HepG2 (cell line): ENCODE measurements around the gene TBC1D16. TPM values are rescaled to one million over a fixed set of nuclear protein-coding genes. Genes with fewer than 3 reads are reported as not detected.

Experiments
- AHR ChIP-seq: IDR thresholded peaks from 2 replicates; pipeline ENCODE4 v1.6.1; 2018; ENCODE audit warnings: missing genetic modification reagents, missing compliant biosample characterization
- DMTF1 ChIP-seq: sonication (generic); formaldehyde crosslinking; IDR thresholded peaks from 2 replicates; pipeline ENCODE4 v1.4.0; 2020; ENCODE audit warnings: mild to moderate bottlenecking, missing genetic modification reagents
- GFI1 ChIP-seq: sonication (generic); formaldehyde crosslinking; IDR thresholded peaks from 2 replicates; pipeline ENCODE4 v1.5.0; 2020; ENCODE audit warnings: missing genetic modification reagents, mild to moderate bottlenecking, borderline replicate concordance
- GZF1 ChIP-seq: sonication (generic); formaldehyde crosslinking; IDR thresholded peaks from 2 replicates; pipeline ENCODE4 v1.5.1; 2020; ENCODE audit warnings: mild to moderate bottlenecking, missing genetic modification reagents
- HCFC1 ChIP-seq: fragments of 150-350 bp; IDR thresholded peaks from 2 replicates; pipeline ENCODE4 v1.6.1; 2014; ENCODE audit warnings: low read depth, low read length
- HMGXB3 ChIP-seq: sonication (generic); formaldehyde crosslinking; IDR thresholded peaks from 2 replicates; pipeline ENCODE4 v1.4.0; 2020; ENCODE audit warnings: missing genetic modification reagents, borderline replicate concordance
- MBD4 ChIP-seq: IDR thresholded peaks from 2 replicates; pipeline ENCODE4 v1.6.1; 2012; ENCODE audit warnings: low read length, inconsistent platforms, borderline replicate concordance
- MIER3 ChIP-seq: IDR thresholded peaks from 2 replicates; pipeline ENCODE4 v1.6.1; 2016; ENCODE audit warnings: missing compliant biosample characterization, borderline replicate concordance
- MTA3 ChIP-seq: sonication (generic); formaldehyde crosslinking; IDR thresholded peaks from 2 replicates; pipeline ENCODE4 v1.4.0; 2020; ENCODE audit warnings: missing genetic modification reagents
- PAF1 ChIP-seq: IDR thresholded peaks from 2 replicates; pipeline ENCODE4 v1.6.1; 2016; ENCODE audit warnings: missing genetic modification reagents, missing compliant biosample characterization
- SCMH1 ChIP-seq: sonication (generic); formaldehyde crosslinking; IDR thresholded peaks from 2 replicates; pipeline ENCODE4 v1.9.0; 2021; ENCODE audit warnings: missing genetic modification reagents, mild to moderate bottlenecking, borderline replicate concordance
- SSRP1 ChIP-seq: IDR thresholded peaks from 2 replicates; pipeline ENCODE4 v1.6.1; 2016; ENCODE audit warnings: control low read depth
- ZFP36 ChIP-seq: fragments of 150-350 bp; IDR thresholded peaks from 2 replicates; pipeline ENCODE4 v1.6.1; 2018; ENCODE audit warnings: borderline replicate concordance, low read length, low read depth; ENCODE audit not compliant: partially characterized antibody
- ZFYVE20 ChIP-seq: sonication (generic); formaldehyde crosslinking; IDR thresholded peaks from 2 replicates; pipeline ENCODE4 v1.8.0; 2023; ENCODE audit warnings: low read depth, mild to moderate bottlenecking, moderate library complexity, missing genetic modification reagents, borderline replicate concordance
- ZNF317 ChIP-seq: sonication (generic); formaldehyde crosslinking; IDR thresholded peaks from 2 replicates; pipeline ENCODE4 v1.5.0; 2020; ENCODE audit warnings: mild to moderate bottlenecking, missing genetic modification reagents
- ZNF329 ChIP-seq: sonication (generic); formaldehyde crosslinking; IDR thresholded peaks from 2 replicates; pipeline ENCODE4 v1.9.0; 2021; ENCODE audit warnings: low read depth, mild to moderate bottlenecking, missing genetic modification reagents
- ZNF496 ChIP-seq: sonication (generic); formaldehyde crosslinking; IDR thresholded peaks from 2 replicates; pipeline ENCODE4 v1.8.1; 2023; ENCODE audit warnings: mild to moderate bottlenecking, moderate library complexity, missing genetic modification reagents; ENCODE audit not compliant: insufficient replicate concordance
- ZNF512 ChIP-seq: sonication (generic); formaldehyde crosslinking; IDR thresholded peaks from 2 replicates; pipeline ENCODE4 v1.4.0; 2020; ENCODE audit warnings: mild to moderate bottlenecking, missing genetic modification reagents
- ZNF737 ChIP-seq: sonication (generic); formaldehyde crosslinking; IDR thresholded peaks from 2 replicates; pipeline ENCODE4 v1.5.0; 2020; ENCODE audit warnings: missing genetic modification reagents, mild to moderate bottlenecking, borderline replicate concordance
- polyA plus RNA-seq, 8 experiments: library from polyadenylated mRNA; depleted of rRNA in 3 of 8; stranded (reverse) in 7 of 8; unstranded in 1 of 8; fragments of >200 nt; fragmentation: Illumina TruSeq in 4 of 8; extraction: Trizol in 4 of 8; gene quantifications; 2 replicates each; pipeline versions ENCODE4 v1.2.1 to v1.2.3, GENCODE V29; 2011 to 2016; ENCODE audit warnings: low read depth in 4 of 8, missing spikeins in 1 of 8, mixed read lengths in 1 of 8; ENCODE audit not compliant: insufficient read depth in 1 of 8
- total RNA-seq, 5 experiments: library from RNA; depleted of rRNA; stranded (reverse); fragments of >200 nt; fragmentation: Illumina TruSeq; extraction: Trizol; gene quantifications; 2 replicates each; pipeline ENCODE4 v1.2.3, GENCODE V29; 2016; ENCODE audit warnings: low read depth in 1 of 5
- TF ChIP-seq, protein P1 (sequence below): sonication (generic); formaldehyde crosslinking; conservative IDR thresholded peaks from 2 replicates; pipeline ENCODE4 v1.8.1; 2023; ENCODE audit warnings: missing genetic modification reagents

The TBC1D16 gene
- total and polyA plus RNA-seq, 2 of the 13 experiments (the other 11 are each of a cell fraction or from before 2014, with no cell fraction given), result 14.9 to 24.9 TPM

- TF ChIP-seq HMGXB3 (CRISPR knock-in tag), result no peak
- TF ChIP-seq, protein P1, sequence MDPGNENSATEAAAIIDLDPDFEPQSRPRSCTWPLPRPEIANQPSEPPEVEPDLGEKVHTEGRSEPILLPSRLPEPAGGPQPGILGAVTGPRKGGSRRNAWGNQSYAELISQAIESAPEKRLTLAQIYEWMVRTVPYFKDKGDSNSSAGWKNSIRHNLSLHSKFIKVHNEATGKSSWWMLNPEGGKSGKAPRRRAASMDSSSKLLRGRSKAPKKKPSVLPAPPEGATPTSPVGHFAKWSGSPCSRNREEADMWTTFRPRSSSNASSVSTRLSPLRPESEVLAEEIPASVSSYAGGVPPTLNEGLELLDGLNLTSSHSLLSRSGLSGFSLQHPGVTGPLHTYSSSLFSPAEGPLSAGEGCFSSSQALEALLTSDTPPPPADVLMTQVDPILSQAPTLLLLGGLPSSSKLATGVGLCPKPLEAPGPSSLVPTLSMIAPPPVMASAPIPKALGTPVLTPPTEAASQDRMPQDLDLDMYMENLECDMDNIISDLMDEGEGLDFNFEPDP (CRISPR knock-in tag), result 0 out of 2 replicates have a peak, but pooled peaks have one; percentile 59
- peak; percentile 29; the same call in 1 of the 2 replicates for TF ChIP-seq GZF1
- TF ChIP-seq GFI1 (CRISPR knock-in tag), result no peak
- no peak for TF ChIP-seq MIER3 (CRISPR knock-in tag)
- no peak for TF ChIP-seq PAF1 (CRISPR knock-in tag)
- no peak for TF ChIP-seq MTA3 (CRISPR knock-in tag)
- TF ChIP-seq ZNF512, result no peak
- TF ChIP-seq ZFP36, result no peak
- TF ChIP-seq SSRP1 (CRISPR knock-in tag), result no peak
- no peak for TF ChIP-seq DMTF1 (CRISPR knock-in tag)
- TF ChIP-seq HCFC1, result peak; percentile 33; the same call in 1 of the 2 replicates
- no peak for TF ChIP-seq SCMH1 (CRISPR knock-in tag)
- no peak for TF ChIP-seq ZFYVE20 (CRISPR knock-in tag)
- TF ChIP-seq ZNF329 (CRISPR knock-in tag), result 0 out of 2 replicates have a peak, but pooled peaks have one; percentile 72
- no peak for TF ChIP-seq ZNF317 (CRISPR knock-in tag)
- no peak for TF ChIP-seq MBD4
- TF ChIP-seq ZNF737 (CRISPR knock-in tag), result no peak
- no peak; the same call in 1 of the 2 replicates for TF ChIP-seq AHR
- no peak for TF ChIP-seq ZNF496 (CRISPR knock-in tag)
Measured at GRCh38 chr17:80035937-80036714, 454 bp upstream of the TBC1D16 start, which contains the start of gene CCDC40 (continued).
